Measurements from ENCODE around the gene PEX11B.

- TF ChIP-seq, protein P1, sequence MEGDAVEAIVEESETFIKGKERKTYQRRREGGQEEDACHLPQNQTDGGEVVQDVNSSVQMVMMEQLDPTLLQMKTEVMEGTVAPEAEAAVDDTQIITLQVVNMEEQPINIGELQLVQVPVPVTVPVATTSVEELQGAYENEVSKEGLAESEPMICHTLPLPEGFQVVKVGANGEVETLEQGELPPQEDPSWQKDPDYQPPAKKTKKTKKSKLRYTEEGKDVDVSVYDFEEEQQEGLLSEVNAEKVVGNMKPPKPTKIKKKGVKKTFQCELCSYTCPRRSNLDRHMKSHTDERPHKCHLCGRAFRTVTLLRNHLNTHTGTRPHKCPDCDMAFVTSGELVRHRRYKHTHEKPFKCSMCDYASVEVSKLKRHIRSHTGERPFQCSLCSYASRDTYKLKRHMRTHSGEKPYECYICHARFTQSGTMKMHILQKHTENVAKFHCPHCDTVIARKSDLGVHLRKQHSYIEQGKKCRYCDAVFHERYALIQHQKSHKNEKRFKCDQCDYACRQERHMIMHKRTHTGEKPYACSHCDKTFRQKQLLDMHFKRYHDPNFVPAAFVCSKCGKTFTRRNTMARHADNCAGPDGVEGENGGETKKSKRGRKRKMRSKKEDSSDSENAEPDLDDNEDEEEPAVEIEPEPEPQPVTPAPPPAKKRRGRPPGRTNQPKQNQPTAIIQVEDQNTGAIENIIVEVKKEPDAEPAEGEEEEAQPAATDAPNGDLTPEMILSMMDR (IDR thresholded peaks at IDR 0.05; ENCODE audit: low read length): no peak
- TF ChIP-seq EZH2phosphoT487 (IDR thresholded peaks at IDR 0.05; ENCODE audit: low read length) (no peak), EZH2 (optimal IDR thresholded peaks at IDR 0.05; ENCODE audit: low read depth, low read length) (no peak)
These were observed 8.2 kb upstream of the PEX11B start for GRCh38 chr1:145926686-145927062.

Measured in MM.1S (cell line).